HG03097 (cell line): ENCODE results near the gene MZT2B.
"Not testable (repeated sequence)": the region's sequence is repeated elsewhere in the genome, so short reads cannot be mapped to it uniquely, and the experiment has no call there.

Experiments
- ATAC-seq: cut with Tn5 transposase; IDR thresholded peaks from one replicate; pipeline ENCODE4 v1.9.1; 2021; ENCODE audit not compliant: unreplicated experiment, low FRiP score

The MZT2B gene

DNA sequence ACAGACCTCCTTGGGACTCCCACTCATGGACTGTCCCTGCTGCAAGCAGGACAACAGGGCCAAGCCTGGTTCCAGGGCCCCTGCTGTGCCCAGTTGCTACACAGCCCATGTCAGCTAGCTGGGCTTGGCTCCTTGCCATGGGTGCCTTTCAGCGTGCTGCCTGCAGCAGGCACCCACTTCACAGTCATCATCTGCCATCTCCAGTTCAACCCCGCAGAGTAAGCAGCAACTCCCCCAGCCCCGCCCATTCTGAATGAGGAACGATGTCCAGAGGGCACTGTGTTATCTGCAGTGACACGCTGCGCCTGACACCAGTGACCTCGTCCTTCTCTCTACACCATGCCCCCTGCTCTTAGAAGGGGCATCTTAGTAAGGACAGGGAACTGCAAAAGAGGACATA lies 20.5 kb downstream of the MZT2B start:
- not testable (repeated sequence) for ATAC-seq

DNA sequence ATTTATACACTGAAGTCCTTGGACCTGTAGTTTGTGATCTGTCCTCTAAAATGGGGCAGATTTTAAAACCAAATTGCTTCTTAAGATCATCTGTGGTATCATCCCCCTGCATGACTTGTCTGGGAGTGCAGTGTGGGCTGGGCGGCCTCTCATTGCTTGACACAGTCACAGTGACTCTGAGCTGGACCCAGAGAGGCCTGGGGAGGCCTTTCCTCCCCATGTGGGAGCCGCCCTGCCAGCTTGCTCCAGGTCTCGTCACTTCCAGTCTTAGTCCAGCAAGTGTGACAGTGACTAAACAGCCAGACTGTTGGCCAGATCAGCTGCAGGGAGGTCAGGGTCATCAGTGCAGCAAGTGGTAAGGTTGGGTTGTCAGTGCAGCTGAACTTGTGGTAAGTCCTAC lies 21.1 kb downstream of the MZT2B start:
- not testable (repeated sequence) for ATAC-seq

DNA sequence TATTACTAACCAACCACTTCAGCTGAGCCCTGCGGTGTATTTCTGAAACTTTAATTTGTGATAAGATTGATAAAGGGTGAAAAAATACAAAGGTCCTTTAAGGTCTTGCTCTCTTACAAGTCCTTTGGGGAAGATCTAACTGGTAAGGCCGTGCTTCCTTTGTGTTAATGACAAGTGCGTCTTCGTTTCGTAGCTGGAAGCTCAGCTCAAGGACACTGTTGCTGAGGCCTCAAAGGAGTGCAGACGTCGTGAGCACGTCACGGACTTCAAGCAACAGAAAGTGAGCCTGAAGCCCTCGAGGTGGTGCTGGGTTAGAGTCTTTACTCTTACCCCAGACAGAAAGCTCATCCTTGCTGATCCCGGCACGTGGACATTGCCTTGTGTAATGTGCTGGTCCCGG lies 25.0 kb downstream of the MZT2B start:
- ATAC-seq = not testable (repeated sequence)

DNA sequence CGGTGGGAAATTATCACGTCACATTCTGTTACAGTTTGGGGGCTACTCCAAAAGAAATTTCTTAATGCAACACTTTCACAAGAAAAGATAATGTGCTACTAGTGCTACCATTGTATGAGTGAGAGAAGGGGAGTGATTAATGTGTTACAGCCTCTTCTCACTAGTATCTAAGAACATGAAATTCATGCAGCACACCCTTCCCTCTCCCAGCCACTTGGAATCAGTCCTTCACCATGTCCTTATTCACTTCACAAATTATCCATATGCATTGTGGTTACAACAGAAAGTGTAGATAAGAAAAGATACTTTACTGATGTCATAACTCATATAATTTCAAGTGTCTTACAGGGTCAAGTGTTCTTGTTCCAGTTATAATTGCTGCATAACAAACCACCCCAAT lies 37.1 kb downstream of the MZT2B start:
- not testable (repeated sequence) for ATAC-seq

DNA sequence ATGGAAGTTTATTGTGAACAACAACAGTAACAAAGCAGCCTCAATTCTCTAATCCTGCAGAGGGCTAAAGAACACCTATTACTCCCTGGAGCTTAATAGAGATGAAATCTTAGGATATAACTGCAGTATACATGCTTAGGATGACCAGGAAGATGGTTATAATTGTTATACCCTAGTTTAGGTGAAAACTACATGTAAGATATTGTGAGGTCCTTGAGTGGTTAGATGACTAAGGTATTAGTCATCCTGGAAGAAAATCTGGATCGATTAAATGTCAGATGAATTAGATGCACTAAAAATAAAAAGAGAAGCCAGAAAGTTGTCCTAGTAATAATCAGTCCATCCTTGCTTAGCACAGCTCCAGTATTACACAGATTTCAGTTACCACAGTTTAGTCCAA lies 38.4 kb downstream of the MZT2B start:
- ATAC-seq = not testable (repeated sequence)

DNA sequence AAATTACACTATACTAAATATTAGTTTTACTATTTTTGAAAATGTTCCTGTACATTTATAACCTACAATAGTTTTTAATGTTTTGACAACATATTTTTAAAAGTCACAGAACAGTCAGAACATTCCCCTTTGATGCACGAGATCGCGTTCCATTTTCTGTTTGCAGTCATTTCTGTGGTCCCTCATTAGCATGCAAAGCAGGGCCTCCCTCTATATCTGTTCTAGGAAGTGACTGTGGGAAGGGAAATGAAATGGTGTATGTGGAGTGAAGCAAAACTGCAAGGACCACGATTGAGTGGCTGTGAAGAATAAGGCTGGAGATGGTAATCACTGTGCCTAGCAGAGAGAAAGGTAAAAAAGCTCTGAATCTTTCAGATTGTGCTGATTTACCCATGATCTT lies 40.5 kb downstream of the MZT2B start:
- not testable (repeated sequence) for ATAC-seq

DNA sequence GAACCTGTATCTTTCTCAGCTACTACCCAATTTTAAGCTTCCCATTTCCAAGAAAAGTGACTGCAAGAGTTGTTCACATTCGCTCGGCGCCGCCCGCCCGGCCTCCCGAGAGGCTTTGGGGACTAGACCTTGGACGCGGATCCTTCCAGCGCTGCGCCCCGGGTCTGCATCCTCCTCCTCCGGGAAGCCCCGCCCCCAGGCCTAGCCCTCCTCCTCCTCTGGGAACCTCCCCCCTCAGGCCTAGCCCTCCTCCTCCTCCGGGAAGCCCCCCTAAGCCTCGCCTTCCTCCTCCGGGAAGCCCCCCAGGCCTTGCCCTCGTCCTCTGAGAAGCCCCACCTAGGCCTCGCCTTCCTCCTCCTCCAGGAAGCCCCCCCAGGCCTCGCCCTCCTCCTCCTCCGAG lies 45.9 kb downstream of the MZT2B start:
- not testable (repeated sequence) for ATAC-seq

DNA sequence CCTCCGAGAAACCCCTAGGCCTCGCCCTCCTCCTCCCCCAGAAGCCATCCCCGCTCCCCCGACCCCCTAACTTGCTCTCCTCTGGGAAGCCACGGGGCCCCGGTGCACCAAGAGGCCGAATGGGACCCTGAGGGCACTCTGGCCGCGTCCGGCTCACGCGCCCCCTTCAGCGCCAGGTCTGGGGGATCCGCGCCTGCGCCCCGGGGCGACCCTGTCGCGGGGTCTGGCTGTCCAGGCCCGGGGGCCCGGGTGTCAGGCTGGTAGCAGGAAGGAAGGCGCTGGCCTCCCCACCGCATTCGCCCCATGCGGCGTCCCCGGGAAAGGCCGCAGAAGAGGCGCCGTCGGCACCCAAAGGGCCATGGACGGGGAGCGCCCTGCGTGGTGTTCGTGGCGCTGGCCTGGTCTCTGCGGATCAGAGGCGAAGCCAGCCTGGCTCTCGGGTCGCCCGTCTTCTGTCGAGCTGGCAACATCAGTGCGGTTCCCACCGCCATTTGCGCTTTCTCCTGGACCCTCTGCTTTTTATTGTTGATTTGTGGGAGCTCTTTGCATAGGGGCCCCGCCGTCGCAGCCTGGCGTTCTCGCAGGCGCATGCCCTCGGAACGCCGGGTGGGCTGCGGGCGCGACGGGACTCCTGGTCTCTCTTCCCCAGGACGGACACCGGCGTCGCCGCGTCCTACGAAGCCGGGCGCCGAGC lies 46.6 kb downstream of the MZT2B start:
- ATAC-seq = not testable (repeated sequence)

DNA sequence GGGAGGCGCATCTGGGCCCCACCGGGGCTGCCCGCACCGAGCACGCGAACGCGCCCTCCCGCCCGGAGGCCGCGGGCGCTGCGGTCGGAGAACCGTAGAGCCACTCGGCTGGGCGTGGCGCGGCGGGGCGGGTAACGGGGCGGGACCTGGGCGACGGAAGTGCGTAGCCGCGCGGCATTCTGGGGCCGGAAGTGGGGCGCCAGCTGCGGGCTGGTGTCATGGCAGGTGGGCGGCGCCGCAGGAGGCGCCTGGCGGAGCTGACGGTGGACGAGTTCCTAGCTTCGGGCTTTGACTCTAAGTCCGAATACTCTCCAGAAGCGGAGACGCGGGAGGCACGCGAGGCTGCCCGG lies 47.1 kb downstream of the MZT2B start:
- ATAC-seq = not testable (repeated sequence)

DNA sequence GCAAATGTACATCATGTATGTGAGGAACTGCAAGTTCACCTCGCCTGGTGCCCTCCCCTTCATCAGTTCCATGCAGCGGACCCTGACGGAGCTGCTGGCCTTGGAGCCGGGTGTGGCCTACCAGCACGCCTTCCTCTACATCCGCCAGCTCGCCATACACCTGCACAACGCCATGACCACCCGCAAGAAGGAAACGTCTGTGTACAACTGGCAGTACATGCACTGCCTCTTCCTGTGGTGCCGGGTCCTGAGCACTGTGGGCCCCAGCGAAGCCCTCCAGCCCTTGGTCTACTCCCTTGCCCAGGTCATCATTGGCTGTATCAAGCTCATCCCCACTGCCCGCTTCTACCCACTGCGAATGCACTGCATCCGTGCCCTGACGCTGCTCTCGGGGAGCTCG lies 48.3 kb downstream of the MZT2B start:
- ATAC-seq = not testable (repeated sequence)

DNA sequence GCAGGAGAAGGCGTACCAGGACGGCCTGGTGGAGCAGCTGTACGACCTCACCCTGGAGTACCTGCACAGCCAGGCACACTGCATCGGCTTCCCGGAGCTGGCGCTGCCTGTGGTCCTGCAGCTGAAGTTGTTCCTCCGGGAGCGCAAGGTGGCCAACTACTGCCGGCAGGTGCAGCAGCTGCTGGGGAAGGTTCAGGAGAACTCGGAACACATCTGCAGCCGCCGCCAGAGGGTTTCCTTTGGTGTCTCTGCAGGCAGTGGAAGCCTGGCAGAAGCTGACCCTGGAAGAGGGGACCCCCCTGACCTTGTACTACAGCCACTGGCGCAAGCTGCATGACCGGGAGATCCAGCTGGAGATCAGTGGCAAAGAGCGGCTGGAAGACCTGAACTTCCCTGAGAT lies 48.8 kb downstream of the MZT2B start:
- not testable (repeated sequence) for ATAC-seq

DNA sequence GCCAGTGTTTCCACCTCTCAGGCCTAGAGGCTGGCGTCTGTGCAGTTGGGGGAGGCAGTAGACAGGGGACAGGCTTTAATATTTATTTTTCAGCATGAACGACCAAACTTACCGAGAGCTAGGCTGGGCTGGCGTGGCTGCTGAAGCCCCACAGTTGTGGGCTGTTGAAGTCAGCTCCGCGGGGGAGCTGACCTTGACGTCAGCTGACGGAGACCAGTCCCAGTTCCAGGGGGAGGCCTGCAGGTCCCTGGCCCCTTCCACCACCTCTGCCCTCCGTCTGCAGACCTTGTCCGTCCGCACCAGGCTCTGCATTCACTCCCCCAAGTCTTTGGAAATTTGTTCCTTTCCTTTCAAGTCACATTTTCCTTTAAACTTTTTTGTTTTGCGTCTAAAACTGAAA lies 49.6 kb downstream of the MZT2B start:
- ATAC-seq = no peak

DNA sequence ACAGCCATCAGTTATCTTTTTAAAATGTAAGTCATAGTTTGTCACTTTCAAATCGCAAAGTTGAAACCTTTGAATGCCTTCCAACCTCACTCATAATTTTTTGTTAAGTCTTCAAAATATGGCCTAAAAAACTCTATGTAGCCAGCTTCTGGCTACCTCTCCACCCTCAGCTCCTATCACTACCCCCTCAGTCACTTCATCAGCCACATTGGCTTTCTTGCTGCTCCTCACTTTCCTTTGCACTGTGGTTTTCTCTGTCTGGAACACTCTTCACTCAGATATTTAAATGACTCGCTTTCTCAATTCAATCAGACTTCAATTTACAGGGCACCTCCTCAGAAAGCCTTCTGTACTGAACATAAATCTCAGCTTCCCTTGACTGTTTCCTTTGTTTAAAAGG lies 51.0 kb downstream of the MZT2B start:
- ATAC-seq = not testable (repeated sequence)

DNA sequence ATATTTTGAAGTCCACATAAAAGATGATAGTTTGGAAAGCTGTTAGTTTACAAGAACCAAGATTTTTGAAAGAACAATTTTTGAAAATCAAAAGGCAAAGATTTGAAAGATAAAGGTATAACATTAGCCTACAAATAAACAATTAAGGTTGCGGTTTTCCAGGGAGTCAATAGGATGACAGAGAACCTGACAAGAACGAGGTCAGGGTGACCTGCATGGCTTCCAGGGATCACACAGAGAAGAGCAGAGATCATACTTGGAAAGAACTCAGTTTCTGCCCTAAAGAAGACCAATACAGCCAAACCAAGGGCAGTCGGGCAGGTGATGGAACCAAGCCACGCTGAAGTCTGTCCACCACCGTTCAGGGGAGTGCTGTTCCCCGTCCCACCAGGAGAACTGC lies 57.5 kb downstream of the MZT2B start:
- ATAC-seq = not testable (repeated sequence)
